Measurements from ENCODE around the gene PI4K2B. TPM values are rescaled to one million over a fixed set of nuclear protein-coding genes. Genes with fewer than 3 reads are reported as not detected.
A peak's percentile ranks its signal among the peaks of the same experiment; 100 is the strongest.
"Not testable (repeated sequence)": the region's sequence is repeated elsewhere in the genome, so short reads cannot be mapped to it uniquely, and the experiment has no call there.

Gene PI4K2B
- total and polyA plus RNA-seq, 7 donors = 9.3 to 28.2 (median 12.2) TPM

DNA sequence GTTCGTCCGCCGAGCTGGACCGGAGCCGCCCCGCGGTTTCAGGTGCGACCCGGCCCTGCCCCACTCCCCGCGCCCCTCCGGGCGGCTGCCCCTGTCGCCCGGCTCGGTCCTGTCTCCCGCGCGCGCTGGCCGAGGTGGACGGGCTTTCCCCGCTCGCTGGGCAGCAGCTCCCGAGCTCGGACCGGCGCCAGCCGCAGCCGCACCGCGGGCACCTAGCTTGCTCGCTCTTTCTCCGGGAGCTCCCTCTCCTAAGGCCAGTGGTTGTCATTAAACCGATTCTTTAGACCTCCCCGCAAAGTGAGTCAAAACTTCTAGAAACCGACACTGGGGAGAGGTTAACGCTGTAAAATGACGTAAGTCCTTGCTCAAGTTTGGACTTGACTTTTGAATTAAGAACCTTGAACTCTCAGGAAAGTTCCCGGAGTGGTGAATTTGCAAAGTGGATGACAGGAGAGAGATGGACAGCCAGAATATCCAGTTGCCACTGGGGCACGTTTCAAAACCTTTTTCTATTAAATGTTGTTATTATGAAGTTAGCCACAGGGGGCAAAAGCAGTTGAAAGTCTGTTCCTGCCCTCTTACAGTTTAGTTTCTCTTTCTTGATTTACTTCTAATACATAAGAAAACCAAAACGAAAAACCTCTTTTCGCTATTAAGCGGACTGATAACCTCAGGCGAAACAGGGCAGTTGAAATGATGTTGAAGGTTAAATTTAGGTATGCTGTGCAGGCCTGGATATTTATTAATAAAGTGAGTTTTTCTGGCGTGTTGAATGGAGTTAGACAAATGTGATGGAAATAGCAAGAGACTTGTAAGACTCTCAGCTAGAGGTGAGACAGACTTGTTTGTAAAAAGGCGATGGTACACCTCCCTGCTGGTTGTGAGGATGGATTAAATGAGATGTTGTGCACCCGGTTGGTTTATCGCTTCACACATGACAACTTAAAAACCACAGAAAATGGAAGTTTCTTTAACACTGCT is 847 bp downstream of the PI4K2B start:
- Histone ChIP-seq H3K27ac (peak overlapping the region; percentile 92 to 97 (median 95)), H3K9me3 (peaks cover 0 to 4% (median 0%) of the 10 kb centered on the region in 4 donors), H3K27me3 (no peaks in the 10 kb centered on the region), H3K36me3 (no peaks in the 10 kb centered on the region), H3K4me3 (peak overlapping the region; percentile 79 to 97 (median 87)), H3K4me1 (peaks cover 0 to 10% (median 4%) of the 10 kb centered on the region in 4 donors)
- TF ChIP-seq, protein P1, sequence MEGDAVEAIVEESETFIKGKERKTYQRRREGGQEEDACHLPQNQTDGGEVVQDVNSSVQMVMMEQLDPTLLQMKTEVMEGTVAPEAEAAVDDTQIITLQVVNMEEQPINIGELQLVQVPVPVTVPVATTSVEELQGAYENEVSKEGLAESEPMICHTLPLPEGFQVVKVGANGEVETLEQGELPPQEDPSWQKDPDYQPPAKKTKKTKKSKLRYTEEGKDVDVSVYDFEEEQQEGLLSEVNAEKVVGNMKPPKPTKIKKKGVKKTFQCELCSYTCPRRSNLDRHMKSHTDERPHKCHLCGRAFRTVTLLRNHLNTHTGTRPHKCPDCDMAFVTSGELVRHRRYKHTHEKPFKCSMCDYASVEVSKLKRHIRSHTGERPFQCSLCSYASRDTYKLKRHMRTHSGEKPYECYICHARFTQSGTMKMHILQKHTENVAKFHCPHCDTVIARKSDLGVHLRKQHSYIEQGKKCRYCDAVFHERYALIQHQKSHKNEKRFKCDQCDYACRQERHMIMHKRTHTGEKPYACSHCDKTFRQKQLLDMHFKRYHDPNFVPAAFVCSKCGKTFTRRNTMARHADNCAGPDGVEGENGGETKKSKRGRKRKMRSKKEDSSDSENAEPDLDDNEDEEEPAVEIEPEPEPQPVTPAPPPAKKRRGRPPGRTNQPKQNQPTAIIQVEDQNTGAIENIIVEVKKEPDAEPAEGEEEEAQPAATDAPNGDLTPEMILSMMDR (IDR thresholded peaks at IDR 0.05) = peak in 3 of 4 experiments; percentile 36 to 55 (median 48)
- TF ChIP-seq POLR2A (IDR thresholded peaks at IDR 0.05) (no peak), EP300 (IDR thresholded peaks at IDR 0.05) (no peak), POLR2AphosphoS5 (IDR thresholded peaks at IDR 0.05) (peak in 2 of 4 donors; percentile 18 to 20)
- WGBS, 2 donors = 1 to 2% methylated on average over 49 of the region's 49 CpGs
- peak; percentile 69 for DNase-seq
- intact Hi-C loops (cut with DNase I) = loop anchor here (2.0 to 10.0 kb wide), 5 partner anchors 74 to 647 kb away; partner anchors contain the start of genes ANAPC4, SEPSECS, SOD3 and ZCCHC4

DNA sequence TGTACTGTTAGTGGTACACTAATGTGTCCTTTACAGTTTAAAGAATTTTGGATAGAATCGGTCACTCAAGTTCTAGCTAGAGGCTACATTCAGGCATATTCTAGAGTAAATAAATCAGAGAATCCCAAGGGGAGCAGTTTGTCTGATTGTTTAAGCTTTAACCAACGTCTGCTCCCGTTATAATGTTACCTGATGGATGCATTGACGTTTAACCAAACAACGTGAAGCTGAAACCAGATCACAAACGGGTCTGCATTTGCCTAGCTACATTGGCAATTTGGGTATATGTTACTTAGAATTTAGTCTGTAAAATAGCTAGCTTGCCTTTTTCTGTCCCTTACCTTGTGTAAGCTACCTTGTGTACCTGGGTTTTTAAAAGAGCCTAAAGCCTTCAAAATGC is 1.6 kb downstream of the PI4K2B start:
- intact Hi-C loops (cut with DNase I) = loop anchor here (2.0 to 10.0 kb wide), 3 partner anchors 75 to 441 kb away; partner anchors contain the start of genes SEPSECS, SOD3 and ZCCHC4
- no peak for DNase-seq
- peaks cover 0 to 4% (median 0%) of the 10 kb centered on the region in 4 donors for H3K9me3 ChIP-seq
- no peaks in the 10 kb centered on the region for H3K27me3 ChIP-seq
- WGBS, 2 donors = 7 to 28% methylated on average over 6 of the region's 6 CpGs
- TF ChIP-seq, protein P1 (IDR thresholded peaks at IDR 0.05) = no peak
- TF ChIP-seq POLR2A (IDR thresholded peaks at IDR 0.05) (no peak), POLR2AphosphoS5 (IDR thresholded peaks at IDR 0.05) (no peak), EP300 (IDR thresholded peaks at IDR 0.05) (no peak)
- H3K4me1 ChIP-seq = peaks cover 0 to 10% (median 4%) of the 10 kb centered on the region in 4 donors
- H3K4me3 ChIP-seq = peak overlapping the region in 3 of 4 donors; percentile 79 to 95 (median 79)
- peak overlapping the region; percentile 92 to 97 (median 95) for H3K27ac ChIP-seq
- H3K36me3 ChIP-seq = no peaks in the 10 kb centered on the region

DNA sequence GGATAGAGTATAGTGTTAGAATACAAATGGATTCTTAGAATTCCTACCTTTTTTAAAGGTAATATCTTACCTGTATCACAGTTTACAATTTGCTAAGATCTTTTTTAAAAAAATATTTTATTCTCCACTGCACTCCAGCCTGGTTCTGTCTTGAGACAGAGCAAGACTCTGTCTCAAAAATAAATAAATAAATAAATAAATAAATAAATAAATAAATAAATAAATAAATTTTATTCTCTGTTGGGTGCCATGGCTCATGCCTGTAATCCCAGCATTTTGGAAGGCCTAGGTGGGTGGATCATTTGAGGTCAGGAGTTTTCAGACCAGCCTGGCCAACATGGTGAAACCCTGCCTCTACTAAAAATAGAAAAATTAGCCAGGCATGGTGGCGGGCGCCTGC is 2.2 kb downstream of the PI4K2B start:
- not testable (repeated sequence) for H3K27ac ChIP-seq, H3K27me3 ChIP-seq, H3K4me3 ChIP-seq, H3K9me3 ChIP-seq, DNase-seq, H3K36me3 ChIP-seq
- intact Hi-C loops (cut with DNase I) = loop anchor here (10.0 kb wide), 1 partner anchor 441 kb away; the partner anchor contains the start of gene SOD3
- 95 to 98% methylated on average over 2 of the region's 2 CpGs for WGBS, 2 donors
- H3K4me1 ChIP-seq = peaks cover 0 to 10% (median 4%) of the 10 kb centered on the region in 4 donors

DNA sequence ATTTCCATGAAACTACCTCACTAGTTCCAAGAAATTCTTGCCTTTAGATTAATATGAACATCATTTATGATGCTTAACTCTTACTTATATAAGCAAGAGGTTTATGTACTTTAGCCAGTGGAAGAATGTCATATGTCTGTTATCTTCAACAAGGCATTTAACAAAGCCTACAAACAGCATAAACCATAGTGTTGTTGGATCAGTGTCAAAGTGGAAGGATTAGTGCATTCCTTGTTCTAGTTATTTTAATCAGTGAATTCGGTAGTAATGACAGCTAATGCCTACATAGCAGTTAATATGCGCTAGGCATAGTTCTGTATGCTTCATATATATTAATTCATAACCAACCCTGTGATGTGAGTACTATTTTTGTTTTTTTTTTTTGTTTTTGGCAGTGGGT is 3.1 kb downstream of the PI4K2B start:
- TF ChIP-seq EP300 (IDR thresholded peaks at IDR 0.05) = no peak
- TF ChIP-seq POLR2A (IDR thresholded peaks at IDR 0.05) = no peak
- intact Hi-C loops (cut with DNase I) = loop anchor here (10.0 kb wide), 1 partner anchor 442 kb away; the partner anchor contains the start of gene SOD3
- H3K4me3 ChIP-seq = no peak overlapping the region
- H3K36me3 ChIP-seq = no peaks in the 10 kb centered on the region
- H3K27me3 ChIP-seq = no peaks in the 10 kb centered on the region
- no peak for DNase-seq
- H3K4me1 ChIP-seq = peaks cover 0 to 10% (median 4%) of the 10 kb centered on the region in 4 donors
- H3K9me3 ChIP-seq = peaks cover 0 to 4% (median 0%) of the 10 kb centered on the region in 4 donors
- no peak overlapping the region for H3K27ac ChIP-seq
- WGBS, 2 donors = 86 to 91% methylated on average over 2 of the region's 2 CpGs

DNA sequence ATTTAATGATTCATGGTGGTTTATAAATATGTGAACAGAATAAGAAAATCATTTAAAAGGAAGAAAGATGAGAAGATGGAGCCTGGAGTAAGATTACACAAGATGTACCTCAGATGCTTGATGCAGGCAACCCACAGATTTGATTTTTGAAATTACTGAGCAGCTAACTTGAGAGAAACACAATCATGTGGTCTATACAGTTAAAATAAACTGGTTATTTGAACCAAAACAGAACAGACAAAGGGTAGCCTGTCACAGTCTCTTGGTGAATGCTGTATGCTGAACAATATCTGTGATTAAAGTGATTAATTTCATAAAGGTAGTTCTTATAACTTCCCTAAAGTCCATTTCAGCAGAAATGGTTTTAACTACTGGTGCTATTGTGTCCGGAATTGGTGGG is 4.2 kb downstream of the PI4K2B start:
- H3K4me1 ChIP-seq = peaks cover 0 to 10% (median 4%) of the 10 kb centered on the region in 4 donors
- H3K4me3 ChIP-seq = no peak overlapping the region
- H3K27ac ChIP-seq = no peak overlapping the region
- no peaks in the 10 kb centered on the region for H3K36me3 ChIP-seq
- TF ChIP-seq POLR2AphosphoS5 (IDR thresholded peaks at IDR 0.05) = no peak
- no peak for TF ChIP-seq EP300 (IDR thresholded peaks at IDR 0.05)
- TF ChIP-seq, protein P1 (IDR thresholded peaks at IDR 0.05) = no peak
- no peak for TF ChIP-seq POLR2A (IDR thresholded peaks at IDR 0.05)
- intact Hi-C loops (cut with DNase I) = loop anchor here (10.0 kb wide), 1 partner anchor 443 kb away; the partner anchor contains the start of gene SOD3
- no peaks in the 10 kb centered on the region for H3K27me3 ChIP-seq
- DNase-seq = no peak
- WGBS, 2 donors = 95 to 99% methylated on average over 1 of the region's 1 CpG
- H3K9me3 ChIP-seq = peaks cover 0 to 3% (median 0%) of the 10 kb centered on the region in 4 donors

DNA sequence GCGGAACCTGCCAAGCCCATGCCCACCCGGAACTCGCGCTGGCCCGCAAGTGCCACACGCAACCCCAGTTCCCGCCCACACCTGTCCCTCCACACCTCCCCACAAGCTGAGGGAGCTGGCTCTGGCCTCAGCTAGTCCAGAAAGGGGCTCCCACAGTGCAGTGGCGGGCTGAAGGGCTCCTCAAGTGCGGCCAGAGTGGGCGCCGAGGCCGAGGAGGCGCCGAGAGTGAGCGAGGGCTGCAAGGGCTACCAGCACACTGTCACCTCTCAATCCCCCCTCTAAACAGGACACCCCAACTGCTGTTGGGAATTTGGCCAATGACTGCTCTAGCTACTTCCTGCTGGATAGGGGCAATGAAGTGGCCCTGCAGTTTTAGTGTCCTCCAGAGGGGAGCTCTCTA is 5.7 kb downstream of the PI4K2B start:
- 95 to 96% methylated on average over 15 of the region's 15 CpGs for WGBS, 2 donors
- not testable (repeated sequence) for H3K27ac ChIP-seq, H3K9me3 ChIP-seq, H3K27me3 ChIP-seq, H3K4me3 ChIP-seq, DNase-seq, H3K36me3 ChIP-seq
- intact Hi-C loops (cut with DNase I) = loop anchor here (10.0 kb wide), 1 partner anchor 445 kb away; the partner anchor contains the start of gene SOD3
- H3K4me1 ChIP-seq = peaks cover 0 to 10% (median 4%) of the 10 kb centered on the region in 4 donors

DNA sequence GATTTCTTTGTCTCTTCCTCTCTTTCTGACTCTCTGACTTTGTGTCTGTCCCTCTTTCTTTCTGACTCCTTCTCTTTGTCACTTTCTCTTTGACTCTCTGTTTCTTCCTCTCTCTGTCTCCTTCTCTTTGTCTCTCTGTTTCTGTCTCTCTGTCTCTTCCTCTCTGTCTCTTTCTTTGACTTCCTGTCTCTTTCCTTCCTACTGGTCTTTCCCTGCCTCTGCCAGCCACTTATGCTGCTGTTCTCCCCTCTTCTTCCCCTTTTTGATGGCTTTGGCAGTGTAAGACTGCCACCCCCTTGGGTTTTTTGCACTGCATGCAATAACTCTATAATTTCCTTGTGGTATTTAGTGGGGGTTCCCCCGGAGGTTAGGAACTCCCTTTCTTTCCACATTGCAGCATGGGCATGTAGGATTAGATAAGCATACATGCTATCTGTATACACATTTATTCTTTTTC is 6.9 kb downstream of the PI4K2B start:
- H3K9me3 ChIP-seq; intact Hi-C loops (cut with DNase I); H3K27ac ChIP-seq; H3K27me3 ChIP-seq; H3K36me3 ChIP-seq; DNase-seq; H3K4me1 ChIP-seq; H3K4me3 ChIP-seq: not testable (repeated sequence)
- WGBS, 2 donors = 50 to 65% methylated on average over 1 of the region's 1 CpG

DNA sequence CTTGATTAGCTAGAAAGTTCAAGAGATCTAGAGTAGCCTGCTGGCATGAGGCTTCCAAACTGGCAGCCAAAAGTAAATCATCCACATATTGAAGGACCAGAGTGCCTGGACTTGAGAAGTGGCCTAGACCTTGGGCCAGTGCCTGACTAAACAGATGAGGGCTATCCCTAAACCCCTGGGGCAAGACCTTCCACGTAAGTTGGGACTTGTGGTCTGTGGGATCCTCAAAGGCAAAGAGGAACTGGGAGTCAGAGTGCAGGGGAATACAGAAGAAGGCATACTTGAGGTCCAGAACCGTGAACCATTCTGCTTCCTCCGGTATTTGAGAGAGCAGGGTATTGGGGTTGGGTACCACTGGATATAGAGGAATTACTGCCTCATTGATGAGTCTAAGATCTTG is 8.4 kb downstream of the PI4K2B start:
- H3K27me3 ChIP-seq; H3K4me1 ChIP-seq; intact Hi-C loops (cut with DNase I); H3K27ac ChIP-seq; DNase-seq; H3K9me3 ChIP-seq; H3K4me3 ChIP-seq; H3K36me3 ChIP-seq: not testable (repeated sequence)
- WGBS, 2 donors = 83 to 94% methylated on average over 3 of the region's 3 CpGs
